Measurements from ENCODE around the gene GRIK3. TPM values are rescaled to one million over a fixed set of nuclear protein-coding genes. Genes with fewer than 3 reads are reported as not detected.

GRIK3 gene
- total RNA-seq, 2 donors from 2014 or later, result 0.20 to 1.2 TPM

DNA sequence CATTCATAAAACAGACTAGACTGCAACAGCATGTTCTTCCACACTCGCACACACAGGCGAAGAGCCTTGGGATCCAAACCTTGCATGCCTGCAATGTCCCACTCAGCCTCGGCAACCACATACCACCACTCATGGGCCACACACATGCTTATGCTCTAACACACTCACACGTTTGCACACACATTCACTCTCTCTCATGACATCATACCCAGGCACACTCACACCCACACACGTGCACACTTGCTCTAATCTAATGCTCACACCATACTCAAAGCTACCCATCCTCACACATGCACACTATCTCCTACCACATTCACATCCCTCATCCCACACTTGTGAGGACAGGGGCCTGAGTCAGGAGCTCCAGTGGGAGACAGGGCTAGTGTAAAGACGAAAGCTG is 50.3 kb downstream of the GRIK3 start:
- Histone ChIP-seq H3K27ac (no peak overlapping the region), H3K4me3 (no peak overlapping the region), H3K27me3 (no peaks in the 10 kb centered on the region), H3K4me1 (no peaks in the 10 kb centered on the region), H3K9ac (ENCODE audit: low read depth in 2 of 2, low read length in 2 of 2) (no peak overlapping the region), H3K36me3 (no peaks in the 10 kb centered on the region), H3K9me3 (no peaks in the 10 kb centered on the region)
- TF ChIP-seq, protein P1, sequence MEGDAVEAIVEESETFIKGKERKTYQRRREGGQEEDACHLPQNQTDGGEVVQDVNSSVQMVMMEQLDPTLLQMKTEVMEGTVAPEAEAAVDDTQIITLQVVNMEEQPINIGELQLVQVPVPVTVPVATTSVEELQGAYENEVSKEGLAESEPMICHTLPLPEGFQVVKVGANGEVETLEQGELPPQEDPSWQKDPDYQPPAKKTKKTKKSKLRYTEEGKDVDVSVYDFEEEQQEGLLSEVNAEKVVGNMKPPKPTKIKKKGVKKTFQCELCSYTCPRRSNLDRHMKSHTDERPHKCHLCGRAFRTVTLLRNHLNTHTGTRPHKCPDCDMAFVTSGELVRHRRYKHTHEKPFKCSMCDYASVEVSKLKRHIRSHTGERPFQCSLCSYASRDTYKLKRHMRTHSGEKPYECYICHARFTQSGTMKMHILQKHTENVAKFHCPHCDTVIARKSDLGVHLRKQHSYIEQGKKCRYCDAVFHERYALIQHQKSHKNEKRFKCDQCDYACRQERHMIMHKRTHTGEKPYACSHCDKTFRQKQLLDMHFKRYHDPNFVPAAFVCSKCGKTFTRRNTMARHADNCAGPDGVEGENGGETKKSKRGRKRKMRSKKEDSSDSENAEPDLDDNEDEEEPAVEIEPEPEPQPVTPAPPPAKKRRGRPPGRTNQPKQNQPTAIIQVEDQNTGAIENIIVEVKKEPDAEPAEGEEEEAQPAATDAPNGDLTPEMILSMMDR (IDR thresholded peaks at IDR 0.05), result no peak
- no peak for DNase-seq
- intact Hi-C loops (cut with DNase I), result no loop called here

- Histone ChIP-seq H3K4me1 (no peaks in the 10 kb centered on the region), H3K9me3 (no peaks in the 10 kb centered on the region), H3K9ac (ENCODE audit: low read depth in 2 of 2, low read length in 2 of 2) (no peak overlapping the region), H3K4me3 (no peak overlapping the region), H3K27ac (no peak overlapping the region), H3K27me3 (no peaks in the 10 kb centered on the region), H3K36me3 (no peaks in the 10 kb centered on the region)
- no peak for DNase-seq
- TF ChIP-seq, protein P1 (IDR thresholded peaks at IDR 0.05), result no peak
- intact Hi-C loops (cut with DNase I), result no loop called here
Observed at GRCh38 chr1:36982709-36983108, 51.6 kb downstream of the GRIK3 start.

DNA sequence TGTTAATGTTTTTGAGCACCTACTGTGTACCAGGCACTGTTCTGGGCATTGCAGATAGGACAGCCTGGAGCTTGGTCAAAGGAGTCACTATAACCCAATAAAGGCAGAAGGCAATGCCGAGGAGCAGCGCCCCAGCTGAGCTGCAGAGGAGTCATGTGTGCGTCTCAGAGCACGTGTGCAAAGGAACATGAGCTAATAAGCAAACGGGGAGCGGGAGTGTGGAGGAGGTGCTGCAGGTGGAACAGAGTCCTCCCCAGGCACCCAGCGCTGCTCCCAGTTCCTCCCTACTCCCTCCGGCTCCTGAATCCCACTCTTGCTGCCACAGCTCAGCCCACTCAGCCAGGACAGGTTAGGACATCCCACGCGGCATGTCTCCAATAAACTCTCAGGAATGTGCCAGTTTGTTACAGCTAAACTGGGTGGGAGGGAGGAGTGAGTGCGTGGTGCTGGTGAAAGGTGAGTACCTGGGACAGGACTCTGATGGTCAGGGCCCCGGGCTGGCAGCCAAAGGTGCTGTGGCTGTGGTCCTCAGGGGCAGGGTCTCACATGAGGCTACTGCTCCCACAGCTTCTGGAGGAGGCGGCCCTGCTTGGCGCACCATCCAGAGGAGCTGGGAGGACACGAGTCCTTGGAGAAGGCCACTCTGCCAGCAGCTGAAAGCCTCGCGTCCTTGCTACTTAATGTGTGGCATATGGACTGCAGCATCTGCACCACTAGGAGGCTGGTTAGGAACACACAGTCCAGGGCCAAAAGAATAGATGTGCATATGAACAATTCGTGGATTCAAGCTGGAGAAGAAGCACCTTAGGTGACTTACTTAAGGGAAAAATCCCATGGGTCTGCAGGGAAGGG is 52.3 kb downstream of the GRIK3 start:
- H3K9ac ChIP-seq (ENCODE audit: low read depth in 2 of 2, low read length in 2 of 2), result no peak overlapping the region
- DNase-seq, result no peak
- H3K27ac ChIP-seq, result no peak overlapping the region
- TF ChIP-seq, protein P1 (IDR thresholded peaks at IDR 0.05), result no peak
- no peak overlapping the region for H3K4me3 ChIP-seq
- intact Hi-C loops (cut with DNase I), result no loop called here
- no peaks in the 10 kb centered on the region for H3K4me1 ChIP-seq
- no peaks in the 10 kb centered on the region for H3K9me3 ChIP-seq
- no peaks in the 10 kb centered on the region for H3K36me3 ChIP-seq
- H3K27me3 ChIP-seq, result no peaks in the 10 kb centered on the region

DNA sequence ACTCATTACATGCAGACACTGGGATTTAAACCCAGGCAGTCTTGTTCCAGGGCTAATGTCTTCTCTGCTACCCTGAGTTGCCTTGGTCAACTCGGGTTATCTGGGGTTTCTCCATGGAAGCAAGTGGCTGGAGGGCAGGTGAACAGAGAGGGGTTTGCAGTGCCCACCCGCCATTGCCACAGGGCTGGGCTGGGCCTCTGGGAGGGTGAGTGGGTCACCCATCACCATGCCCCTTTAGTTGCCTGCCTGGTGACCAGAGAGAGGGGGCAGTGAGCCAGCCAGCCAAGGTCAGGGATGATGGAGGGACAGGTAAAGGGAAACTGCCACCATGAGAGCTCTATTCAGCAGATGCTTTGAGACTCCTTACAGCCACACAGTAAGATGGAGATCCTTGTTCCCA is 53.2 kb downstream of the GRIK3 start:
- H3K4me3 ChIP-seq, result no peak overlapping the region
- H3K9ac ChIP-seq (ENCODE audit: low read depth in 2 of 2, low read length in 2 of 2), result no peak overlapping the region
- intact Hi-C loops (cut with DNase I), result no loop called here
- H3K27me3 ChIP-seq, result no peaks in the 10 kb centered on the region
- TF ChIP-seq, protein P1 (IDR thresholded peaks at IDR 0.05), result no peak
- H3K36me3 ChIP-seq, result no peaks in the 10 kb centered on the region
- DNase-seq, result no peak
- no peaks in the 10 kb centered on the region for H3K9me3 ChIP-seq
- H3K4me1 ChIP-seq, result no peaks in the 10 kb centered on the region
- H3K27ac ChIP-seq, result no peak overlapping the region

DNA sequence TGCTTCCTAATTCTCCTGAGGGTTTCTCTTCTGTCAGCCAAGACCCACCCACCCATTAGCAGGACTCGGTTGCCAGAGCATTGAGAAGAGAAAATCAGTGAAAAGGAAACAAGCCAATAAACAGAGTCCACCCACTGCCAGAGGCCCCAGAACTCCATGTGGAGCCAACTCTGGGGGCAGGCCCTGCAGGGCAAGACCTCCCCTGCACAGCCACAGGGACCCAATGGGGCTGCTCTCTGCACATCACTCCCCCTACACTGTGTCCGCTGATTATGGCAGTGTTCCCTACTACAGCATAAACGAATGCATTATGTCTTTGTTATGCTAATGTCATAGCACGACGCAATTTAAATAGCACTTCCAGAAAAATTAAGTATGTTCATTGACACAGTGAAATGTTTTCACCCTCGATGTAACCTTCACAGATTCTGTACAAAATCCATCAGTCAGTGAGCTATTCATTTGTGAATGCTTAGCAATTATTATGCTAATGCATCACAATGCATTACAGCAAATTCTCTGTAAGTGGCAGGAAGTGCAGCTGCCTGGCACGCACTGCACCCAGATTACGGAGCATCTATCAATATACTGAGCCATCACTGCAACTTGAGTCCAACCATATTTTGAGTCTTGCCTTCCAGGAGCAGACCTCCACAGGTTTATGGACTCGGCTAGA is 56.4 kb downstream of the GRIK3 start:
- no peak overlapping the region for H3K27ac ChIP-seq
- H3K27me3 ChIP-seq, result no peaks in the 10 kb centered on the region
- no peaks in the 10 kb centered on the region for H3K36me3 ChIP-seq
- no peak overlapping the region for H3K9ac ChIP-seq (ENCODE audit: low read depth in 2 of 2, low read length in 2 of 2)
- no peaks in the 10 kb centered on the region for H3K9me3 ChIP-seq
- TF ChIP-seq, protein P1 (IDR thresholded peaks at IDR 0.05), result no peak
- intact Hi-C loops (cut with DNase I), result no loop called here
- no peak for DNase-seq
- H3K4me1 ChIP-seq, result no peaks in the 10 kb centered on the region
- H3K4me3 ChIP-seq, result no peak overlapping the region

Measured in colonic mucosa (tissue), 4 donors.